Stimulated activated CD8-positive, alpha-beta memory T cell treated with anti-CD3 and anti-CD28 coated beads, Interleukin-15, amount 100 ng/mL, for 4 hours (primary cell): ENCODE measurements around the gene CST3.
"Not testable (repeated sequence)": the region's sequence is repeated elsewhere in the genome, so short reads cannot be mapped to it uniquely, and the experiment has no call there.

Experiments used
- DNase-seq, 2 donors: peaks; one replicate each; pipeline ENCODE4 v3.0.0-alpha.2; 2020; ENCODE audit warnings: low read depth in 2 of 2

CST3 gene

DNA sequence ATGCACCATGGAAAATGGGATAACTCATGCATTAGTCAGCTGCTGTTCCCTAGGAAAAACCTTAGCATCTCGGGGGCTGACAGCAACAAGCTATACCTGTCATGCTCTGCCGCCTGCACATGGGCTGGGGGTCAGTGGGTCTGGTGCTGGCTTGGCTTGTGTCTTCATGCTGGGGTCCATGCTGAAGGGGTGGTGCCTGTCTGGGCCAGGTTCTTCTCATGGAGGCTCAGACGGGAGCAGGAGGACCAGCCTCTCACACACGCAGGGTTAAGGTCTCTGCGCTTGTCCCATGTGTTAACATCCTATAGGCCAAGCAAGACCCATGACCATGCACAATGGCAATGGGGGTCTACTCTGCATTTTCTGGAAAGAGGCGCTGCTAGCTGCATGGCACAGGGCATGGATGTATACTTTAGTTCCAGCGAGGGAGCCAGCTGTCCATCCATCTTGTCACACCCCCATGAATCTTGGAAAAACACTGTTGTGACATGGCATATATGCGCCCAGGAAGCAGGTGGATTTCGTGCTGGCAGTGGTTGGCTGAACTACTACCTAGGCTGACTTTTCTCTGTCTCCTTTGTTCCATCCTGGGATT lies 24.6 kb upstream of the CST3 start:
- DNase-seq = no peak

DNA sequence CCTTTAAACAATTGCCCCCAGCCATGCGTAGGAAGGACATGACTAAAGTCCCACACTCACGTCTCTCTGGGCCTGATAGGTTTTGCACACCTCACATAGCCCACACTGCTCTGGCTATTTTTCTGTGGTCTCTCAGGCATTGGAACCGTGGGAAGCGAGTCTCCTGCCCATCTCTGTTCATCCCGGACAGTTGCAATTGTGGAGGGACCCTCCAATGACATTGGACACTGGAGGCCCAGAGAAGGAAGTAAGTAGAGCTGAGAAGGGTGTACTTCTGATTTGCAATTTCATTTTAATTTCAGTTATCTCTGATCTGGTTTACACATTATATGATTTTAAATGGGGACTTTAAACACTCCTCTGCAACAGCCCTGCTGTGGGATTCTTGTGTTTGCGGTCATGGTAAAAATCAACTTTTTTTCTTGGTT lies 23.3 kb upstream of the CST3 start:
- no peak for DNase-seq

DNA sequence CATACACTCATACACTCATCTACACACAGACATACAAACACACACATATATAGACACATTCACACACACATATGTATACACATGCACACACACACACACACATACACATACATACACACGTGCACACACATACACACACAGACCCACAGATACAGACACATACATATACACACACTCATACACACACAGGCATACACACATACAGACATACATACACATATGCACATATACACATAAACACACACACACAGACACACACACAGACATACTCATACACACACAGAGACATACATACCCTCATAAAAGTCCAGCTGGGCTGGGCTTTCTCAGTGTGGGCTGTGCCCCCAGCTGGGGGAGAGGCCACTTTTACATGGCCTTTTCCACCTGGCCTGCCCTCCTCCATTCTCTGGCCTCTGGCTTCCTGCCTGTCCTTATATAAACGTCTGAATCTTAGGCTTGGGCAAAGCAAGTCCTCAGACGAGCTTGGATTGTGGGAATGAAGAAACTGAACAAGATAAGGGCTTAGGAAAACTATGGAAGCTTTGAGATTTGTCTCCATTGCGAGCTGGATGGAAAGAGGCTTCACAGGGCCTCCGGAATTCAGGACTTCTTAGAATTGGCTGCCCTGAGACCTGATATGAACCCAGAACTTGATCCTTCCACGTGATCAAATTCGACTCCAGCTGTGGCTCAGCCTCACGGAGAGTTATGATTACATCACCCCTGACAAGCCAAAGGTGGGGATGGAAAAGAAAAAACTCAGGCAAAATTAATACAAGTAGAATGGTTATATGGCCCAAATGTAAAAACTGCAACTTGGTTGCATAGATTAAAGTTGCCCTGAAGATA lies 22.5 kb upstream of the CST3 start:
- no peak for DNase-seq

DNA sequence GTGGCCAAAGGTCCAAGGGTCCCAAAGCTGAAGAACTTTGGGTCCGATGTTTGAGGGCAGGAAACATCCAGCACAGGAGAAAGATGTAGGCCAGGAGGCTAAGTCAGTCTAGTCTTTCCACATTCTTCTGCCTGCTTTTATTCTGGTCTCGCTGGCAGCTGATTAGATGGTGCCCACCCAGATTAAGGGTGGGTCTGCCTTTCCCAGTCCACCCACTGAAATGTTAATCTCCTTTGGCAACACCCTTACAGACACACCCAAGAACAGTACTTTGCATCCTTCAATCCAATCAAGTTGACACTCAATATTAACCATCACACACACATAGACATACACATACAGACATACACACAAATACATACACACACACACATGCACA lies 21.8 kb upstream of the CST3 start:
- DNase-seq = not testable (repeated sequence)

DNA sequence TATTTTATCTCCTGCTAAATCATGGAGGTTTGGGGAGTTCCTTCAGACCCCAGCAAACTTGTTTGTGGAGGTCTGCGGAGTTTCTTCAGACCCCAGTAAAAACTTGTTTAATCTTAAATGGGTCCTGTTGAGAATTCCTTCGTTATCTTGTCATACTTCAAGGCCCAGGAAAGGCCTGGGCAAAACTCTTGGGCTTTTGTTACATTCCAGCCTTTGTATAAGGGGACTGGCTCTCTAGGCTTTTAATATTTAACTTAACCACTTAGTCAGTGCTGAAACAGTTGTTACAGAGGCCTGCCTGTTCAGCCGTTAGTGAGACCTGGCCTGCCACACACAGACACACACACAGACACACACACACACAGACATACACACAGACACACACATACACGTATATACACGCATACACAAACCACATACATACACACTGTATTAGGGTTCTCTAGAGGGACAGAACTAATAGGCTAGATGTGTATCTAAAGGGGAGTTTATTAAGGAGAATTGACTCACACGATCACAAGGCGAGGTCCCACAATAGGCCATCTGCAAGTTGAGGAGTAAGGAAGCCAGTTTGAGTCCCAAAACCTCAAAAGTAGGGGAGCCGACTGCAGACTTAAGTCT lies 21.3 kb upstream of the CST3 start:
- DNase-seq = no peak

DNA sequence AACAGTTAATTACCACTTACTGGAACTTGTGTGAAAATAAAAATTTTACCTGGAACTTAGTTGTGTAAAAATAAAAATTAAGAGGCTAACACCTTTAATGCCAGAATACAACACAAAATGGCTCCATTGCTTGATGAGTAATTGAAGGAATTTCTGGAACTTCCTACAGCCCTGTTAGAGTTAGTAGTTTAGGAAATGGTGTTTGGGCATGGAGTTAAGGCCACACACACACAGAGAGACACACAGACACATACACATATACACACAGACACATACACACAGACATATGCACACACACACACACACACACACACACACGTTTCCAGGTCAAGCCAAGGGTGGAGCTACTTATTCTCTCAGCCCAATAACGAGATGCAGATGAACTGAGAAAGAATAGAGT lies 20.6 kb upstream of the CST3 start:
- DNase-seq = no peak

DNA sequence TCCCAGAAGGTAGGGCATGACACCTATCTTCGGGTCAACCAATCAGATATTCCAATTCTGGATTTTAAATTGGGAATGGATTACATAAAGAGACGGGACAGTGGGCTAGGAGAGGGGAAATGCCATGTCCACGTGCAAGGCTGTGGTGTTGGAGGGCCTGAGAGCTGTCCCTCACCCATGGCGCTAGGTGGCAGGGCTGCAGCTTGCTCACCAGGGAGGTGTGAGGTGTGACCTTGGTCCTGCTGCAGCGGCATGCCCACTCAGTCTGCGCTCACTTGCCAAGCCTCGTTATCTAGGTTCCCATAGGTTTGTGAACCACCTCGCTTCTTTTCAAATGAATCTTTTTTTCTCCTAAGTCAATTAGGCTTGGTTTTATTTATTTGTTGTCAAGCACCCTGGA lies 19.4 kb upstream of the CST3 start:
- DNase-seq = no peak

DNA sequence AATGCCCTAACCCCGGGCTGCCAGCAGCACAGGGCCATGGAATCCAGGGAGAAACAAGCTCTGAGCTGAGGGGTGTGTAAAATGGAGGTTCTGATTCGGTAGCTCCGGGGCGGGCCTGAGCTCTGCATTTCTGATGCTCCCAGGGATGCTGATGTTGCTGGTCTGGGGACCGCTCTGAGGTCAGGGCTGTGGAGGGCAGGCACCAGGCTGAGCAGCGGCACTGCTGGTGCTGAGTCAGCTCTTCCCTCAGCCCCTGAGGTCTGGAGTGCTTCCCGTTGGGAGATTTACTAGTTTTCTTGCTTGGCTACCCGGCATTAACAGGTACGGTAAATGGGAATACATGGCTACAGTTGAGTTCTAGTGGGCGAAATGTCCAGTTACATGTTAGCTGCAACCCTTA lies 18.6 kb upstream of the CST3 start:
- no peak for DNase-seq

DNA sequence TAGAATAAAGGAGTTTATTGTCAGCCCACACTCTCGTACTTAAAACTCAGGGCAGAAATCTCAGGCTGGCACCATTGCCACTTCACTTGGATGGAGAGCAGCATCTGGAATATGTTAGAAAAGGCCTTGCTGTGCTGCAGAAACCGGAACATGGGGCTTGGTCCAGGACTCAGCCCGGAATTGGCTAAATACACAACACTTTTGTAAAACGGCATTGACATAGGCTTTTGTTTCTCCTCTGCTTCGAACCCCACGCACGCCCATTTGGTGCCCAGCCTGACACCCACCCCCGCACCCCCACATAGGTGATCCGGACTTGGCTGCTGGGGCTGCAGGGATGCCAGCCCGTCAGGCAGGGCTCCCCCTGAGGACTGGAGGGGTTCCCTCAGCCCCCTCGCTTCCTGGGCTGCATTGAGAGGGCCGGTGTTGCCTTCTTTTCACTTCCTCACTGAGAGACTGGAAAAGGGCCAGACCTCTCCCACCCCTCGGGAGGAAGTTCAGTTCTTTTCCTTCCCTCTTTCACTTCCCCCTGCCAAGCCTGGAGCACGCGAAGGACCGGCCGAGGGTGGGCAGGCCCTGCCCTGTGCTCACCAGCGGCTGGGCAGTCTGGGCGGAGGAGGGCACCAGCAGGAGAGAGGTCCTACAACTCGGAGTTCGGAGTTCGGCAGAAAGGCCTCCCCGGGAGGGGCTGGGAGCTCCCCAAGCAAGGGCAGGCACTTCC lies 17.9 kb upstream of the CST3 start:
- no peak for DNase-seq

DNA sequence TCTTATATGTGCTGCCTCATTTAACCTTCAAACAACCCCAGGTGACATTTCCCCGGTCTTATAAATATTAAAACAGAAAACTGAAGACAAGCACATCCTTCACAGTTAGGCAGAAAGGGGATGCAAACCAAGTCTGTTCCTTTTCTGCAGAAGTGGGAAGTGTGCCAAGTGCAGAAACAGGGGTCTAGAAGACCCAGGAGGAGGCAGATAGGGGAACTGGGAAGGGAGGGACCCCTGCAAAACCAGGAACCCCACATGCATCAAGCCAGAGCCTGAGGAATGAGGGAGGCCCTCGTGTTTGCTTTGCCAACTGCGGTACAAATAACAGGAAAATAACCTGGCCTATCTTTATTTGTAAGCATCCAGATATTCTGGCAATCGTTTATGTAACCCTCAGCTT lies 17.0 kb upstream of the CST3 start:
- no peak for DNase-seq

DNA sequence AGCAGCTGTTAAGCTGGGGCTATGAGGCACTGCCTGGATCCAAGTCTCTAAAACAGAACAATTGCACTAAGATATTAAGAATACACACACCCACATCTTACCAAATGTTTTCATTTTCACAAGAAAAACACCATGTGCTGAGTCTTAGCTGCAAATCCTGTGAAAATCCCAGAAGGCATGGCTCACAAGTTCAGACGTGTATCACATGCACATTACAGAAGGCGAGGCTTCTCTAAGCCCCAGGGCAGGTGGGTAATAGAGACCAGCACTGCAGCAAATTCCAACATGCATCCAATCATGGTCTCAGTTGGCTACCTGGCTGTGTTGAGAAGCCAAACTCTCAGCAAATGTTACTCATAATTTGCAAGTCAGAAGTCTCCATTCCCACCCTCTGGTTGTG lies 16.2 kb upstream of the CST3 start:
- DNase-seq = no peak

DNA sequence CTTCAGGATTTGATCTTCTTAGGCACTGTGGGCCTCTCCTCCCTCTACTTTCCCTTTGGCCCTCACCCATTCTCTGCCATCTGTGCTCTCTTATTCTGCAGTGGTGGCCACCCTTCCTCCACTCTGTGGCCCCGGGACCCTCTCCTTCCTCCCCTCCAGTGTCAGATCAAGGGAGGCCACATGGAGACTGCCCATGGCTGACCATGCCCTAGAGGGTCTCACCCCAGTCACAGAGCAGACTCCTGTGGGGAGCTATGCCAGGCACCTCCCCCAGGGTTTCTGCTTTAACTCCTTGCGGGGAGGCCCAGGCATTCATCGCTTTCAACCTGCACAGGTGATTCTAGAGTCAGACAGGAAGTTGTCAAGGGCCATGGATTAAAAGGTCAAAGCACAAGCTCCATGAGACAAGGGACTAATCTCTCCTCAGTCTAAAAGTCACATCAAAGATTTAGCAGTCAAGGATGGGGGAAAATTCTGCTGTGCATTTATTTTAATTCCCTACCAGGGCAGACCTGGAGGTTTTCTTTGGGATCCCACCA lies 15.7 kb upstream of the CST3 start:
- no peak for DNase-seq

DNA sequence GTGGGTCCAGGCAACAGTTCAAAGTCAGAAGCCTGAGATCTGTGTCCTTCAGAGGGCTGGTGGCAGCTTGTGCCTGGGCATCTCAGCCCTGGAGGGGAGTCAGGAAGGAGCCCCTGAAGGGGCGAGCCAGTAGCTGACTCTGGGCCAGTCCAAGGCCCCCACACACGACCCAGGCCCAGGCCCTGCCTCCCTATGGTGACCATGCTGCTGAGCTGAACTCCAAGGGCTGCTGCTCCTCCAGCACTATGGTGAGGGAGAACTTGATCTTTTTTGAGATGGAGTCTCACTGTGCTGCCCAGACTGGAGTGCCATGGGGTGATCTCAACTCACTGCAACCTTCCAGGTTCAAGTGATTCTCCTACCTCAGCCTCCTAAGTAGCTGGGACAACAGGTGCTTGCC lies 15.2 kb upstream of the CST3 start:
- DNase-seq = no peak

DNA sequence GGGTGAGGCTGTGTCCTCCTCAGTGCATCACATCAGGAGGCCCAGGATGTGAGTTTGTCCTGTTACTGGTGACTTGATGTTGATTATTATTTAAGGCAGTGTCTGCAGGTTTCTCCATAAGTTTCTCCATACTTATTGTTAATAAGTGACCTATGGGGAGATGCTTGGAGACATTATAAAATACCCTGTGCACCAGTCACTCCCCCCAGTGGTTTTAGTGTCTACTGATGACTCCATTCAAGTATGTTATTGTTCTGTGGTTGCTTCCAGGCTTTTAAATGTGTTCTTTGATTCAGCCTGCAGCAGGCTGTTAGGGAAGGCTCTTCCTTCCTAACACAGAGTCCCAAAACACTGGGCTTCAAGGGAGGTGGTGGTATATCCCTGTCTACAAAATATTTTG lies 14.6 kb upstream of the CST3 start:
- DNase-seq = no peak

DNA sequence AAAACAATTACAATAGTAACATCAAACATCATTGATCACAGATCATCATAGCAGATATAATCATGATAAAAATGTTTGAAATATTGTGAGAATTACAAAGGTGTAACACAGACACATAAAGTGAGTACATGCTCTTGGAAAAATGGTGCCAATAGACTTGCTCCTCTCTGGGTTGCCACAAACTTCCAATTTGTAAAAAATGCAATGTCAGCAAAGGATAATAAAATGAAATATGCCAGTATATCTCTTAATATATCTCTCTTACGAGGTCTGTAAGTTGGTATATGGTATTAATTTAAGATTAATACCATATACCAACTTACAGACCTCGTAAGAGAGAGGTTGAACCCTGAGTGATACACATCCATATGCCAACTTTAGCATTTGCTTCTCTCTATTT lies 13.4 kb upstream of the CST3 start:
- DNase-seq = no peak

DNA sequence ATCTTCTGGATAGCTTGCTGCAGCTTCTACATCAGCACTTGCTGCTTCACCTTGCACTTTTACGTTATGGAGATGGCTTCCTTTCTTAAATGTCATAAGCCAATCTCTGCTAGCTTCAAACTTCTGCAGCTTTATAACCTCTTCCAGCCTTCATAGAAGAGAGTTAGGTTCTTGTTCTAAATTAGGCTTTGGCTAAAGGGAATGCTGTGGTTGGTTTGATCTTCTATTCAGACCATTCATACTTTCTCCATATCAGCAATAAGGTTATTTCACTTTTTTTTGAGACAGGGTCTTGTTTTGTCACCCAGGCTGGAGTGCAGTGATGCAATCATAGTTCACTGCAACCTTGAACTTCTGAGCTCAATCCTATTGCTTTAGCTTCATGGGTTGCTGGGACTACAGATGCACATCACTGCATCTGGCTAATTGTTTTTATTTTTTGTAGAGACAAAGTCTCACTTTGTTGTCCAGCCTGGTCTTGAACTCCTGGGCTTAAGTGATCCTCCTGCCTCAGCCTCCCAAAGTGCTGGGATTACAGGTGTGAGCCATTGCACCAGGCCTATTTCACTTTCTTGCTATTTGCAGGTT lies 12.2 kb upstream of the CST3 start:
- no peak for DNase-seq

DNA sequence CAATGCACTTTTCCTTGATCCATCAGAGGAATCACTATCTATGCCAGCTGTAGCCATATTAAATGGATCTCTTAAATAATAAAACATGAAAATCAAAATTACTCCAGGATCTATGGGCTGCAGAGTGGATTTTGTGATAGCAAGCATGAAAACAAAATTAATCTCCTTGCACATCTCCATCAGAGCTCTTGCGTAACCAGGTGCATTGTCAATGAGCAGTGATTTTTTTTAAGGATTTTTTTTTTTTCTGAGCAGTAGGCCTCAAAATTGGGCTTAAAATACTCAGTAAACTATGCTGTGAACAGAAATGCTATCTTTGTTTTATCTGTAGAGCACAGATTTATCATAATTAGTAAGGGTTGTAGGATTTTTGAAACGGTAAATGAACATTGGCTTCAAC lies 11.5 kb upstream of the CST3 start:
- DNase-seq = no peak

DNA sequence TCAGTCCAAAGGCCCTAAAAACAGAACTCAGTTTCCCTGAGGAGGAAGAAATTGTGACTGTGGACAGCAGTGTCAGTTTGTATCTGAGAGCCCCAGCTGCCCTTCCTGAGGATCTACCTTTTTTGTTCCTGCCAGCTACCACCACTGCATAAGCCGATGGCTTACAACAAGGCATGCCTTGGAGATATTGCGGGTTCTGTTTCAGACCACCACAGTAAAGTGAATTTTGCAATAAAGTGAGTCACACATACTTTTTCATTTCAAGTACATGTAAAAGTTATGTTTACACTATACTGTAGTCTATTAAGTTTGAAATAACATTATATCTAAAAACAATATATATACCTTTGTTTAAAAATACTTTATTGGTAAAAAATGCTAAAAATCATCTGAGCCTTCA lies 9.6 kb upstream of the CST3 start:
- DNase-seq = no peak

DNA sequence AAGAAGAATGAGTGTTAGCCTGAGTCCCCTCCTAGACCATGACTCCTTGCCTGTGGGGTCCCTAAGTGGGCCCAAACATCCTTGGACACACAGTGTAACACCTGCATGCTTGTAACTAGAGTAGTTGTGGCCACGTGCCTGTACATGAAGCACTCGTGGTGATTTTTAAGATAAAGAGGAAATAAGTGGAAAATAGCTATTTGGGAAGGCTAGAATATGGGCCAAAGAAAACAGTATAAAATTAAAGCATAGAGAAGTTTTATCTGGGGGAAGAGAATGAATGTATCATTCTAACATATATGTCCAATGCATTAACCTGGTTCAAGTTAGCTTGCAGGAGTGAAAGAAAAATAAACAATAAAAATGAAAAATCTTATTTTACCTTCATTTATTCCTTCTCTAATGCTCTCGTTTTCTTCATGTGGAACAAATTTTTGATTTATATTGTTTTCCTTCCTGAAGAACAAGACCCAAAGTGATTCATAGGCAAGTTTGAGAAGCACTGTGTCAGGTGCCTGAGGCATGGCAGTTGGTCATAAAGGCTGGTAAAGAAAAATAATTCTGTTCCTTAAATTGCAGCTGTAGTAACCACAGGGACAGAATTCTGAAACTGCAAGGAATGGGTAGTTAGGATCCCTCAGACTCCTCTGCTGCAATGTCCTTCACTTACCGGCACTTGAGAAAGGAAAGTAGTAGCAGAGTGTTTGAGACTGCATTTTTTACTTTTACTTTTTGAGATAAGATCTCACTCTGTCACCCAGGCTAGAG lies 8.5 kb upstream of the CST3 start:
- DNase-seq = no peak

DNA sequence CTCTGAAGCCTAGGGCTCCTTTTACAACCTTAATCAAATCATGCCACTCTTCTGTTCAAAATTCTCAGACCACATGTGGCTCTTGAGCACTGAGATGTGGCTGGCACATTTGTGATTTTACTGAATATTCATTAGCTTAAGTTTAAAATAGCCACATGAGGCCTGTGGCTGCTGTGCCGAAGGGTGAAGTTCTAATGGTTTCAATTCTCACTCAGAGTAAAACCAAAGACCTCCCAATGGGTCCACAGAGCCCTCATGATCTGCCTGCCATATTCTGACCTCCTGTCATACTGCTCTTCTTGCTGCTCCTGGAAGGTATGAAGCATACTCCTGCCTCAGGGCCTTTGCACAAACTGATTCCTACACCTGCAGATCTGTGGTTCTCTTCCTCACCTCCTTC lies 7.8 kb upstream of the CST3 start:
- no peak for DNase-seq

DNA sequence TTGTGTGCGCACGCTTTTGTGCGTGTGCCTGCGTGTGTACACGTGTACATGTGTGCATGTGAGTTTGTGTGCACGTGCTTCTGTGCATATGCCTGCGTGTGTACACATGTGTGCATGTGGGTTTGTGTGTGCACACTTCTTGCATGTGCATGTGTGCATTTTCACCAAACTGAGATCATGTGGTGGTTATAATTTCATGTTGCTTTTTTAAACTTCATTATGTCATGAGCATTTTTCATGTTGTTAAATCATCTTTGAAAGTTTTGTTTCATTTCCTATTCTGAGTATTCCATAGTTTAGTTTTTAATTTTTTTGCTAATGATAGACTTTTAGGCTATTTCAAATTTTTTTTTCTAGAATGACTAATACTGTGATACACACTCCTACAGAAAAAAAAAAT lies 6.4 kb upstream of the CST3 start:
- no peak for DNase-seq
